ENCODE measurements around the gene RALY. TPM values are rescaled to one million over a fixed set of nuclear protein-coding genes. Genes with fewer than 3 reads are reported as not detected.

The RALY gene
- total RNA-seq, 1 donor from 2014 or later, result 116 TPM

Other genes with a start within 250 kb of the RALY start
- gene CHMP4B, start 182.6 kb upstream of the RALY start, total RNA-seq, result 116 and 121 TPM in 2 replicates
- gene EIF2S2, start 118.3 kb downstream of the RALY start, total RNA-seq, result 58.3 and 62.2 TPM in 2 replicates
- not detected in 2 replicates for gene ASIP, start 247.5 kb downstream of the RALY start, total RNA-seq

Measured in activated B cell treated with CpG ODN at 0.5 μM for 24 hours (primary cell).